ENCODE data around the gene MATN1. TPM values are rescaled to one million over a fixed set of nuclear protein-coding genes. Genes with fewer than 3 reads are reported as not detected.
A peak's percentile ranks its signal among the peaks of the same experiment; 100 is the strongest.

The MATN1 gene
- total RNA-seq, 1 donor from 2014 or later: 0.22 TPM

GRCh38 chr1:30750731-30751291, 27.4 kb upstream of the MATN1 start:
- TF ChIP-seq, protein P1, sequence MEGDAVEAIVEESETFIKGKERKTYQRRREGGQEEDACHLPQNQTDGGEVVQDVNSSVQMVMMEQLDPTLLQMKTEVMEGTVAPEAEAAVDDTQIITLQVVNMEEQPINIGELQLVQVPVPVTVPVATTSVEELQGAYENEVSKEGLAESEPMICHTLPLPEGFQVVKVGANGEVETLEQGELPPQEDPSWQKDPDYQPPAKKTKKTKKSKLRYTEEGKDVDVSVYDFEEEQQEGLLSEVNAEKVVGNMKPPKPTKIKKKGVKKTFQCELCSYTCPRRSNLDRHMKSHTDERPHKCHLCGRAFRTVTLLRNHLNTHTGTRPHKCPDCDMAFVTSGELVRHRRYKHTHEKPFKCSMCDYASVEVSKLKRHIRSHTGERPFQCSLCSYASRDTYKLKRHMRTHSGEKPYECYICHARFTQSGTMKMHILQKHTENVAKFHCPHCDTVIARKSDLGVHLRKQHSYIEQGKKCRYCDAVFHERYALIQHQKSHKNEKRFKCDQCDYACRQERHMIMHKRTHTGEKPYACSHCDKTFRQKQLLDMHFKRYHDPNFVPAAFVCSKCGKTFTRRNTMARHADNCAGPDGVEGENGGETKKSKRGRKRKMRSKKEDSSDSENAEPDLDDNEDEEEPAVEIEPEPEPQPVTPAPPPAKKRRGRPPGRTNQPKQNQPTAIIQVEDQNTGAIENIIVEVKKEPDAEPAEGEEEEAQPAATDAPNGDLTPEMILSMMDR (IDR thresholded peaks at IDR 0.05; ENCODE audit: partially characterized antibody, unreplicated experiment): no peak
- Mint-ChIP-seq H3K4me1 (ENCODE audit: low read depth, unreplicated experiment) (peaks cover 32% of the 10 kb centered on the region), H3K9me3 (ENCODE audit: unreplicated experiment) (peaks cover 3% of the 10 kb centered on the region), H3K27ac (ENCODE audit: unreplicated experiment) (no peak overlapping the region), H3K36me3 (ENCODE audit: unreplicated experiment) (no peaks in the 10 kb centered on the region), H3K27me3 (ENCODE audit: unreplicated experiment) (peaks cover 10% of the 10 kb centered on the region), H3K4me3 (ENCODE audit: unreplicated experiment) (no peak overlapping the region)
- no peak for DNase-seq

DNA sequence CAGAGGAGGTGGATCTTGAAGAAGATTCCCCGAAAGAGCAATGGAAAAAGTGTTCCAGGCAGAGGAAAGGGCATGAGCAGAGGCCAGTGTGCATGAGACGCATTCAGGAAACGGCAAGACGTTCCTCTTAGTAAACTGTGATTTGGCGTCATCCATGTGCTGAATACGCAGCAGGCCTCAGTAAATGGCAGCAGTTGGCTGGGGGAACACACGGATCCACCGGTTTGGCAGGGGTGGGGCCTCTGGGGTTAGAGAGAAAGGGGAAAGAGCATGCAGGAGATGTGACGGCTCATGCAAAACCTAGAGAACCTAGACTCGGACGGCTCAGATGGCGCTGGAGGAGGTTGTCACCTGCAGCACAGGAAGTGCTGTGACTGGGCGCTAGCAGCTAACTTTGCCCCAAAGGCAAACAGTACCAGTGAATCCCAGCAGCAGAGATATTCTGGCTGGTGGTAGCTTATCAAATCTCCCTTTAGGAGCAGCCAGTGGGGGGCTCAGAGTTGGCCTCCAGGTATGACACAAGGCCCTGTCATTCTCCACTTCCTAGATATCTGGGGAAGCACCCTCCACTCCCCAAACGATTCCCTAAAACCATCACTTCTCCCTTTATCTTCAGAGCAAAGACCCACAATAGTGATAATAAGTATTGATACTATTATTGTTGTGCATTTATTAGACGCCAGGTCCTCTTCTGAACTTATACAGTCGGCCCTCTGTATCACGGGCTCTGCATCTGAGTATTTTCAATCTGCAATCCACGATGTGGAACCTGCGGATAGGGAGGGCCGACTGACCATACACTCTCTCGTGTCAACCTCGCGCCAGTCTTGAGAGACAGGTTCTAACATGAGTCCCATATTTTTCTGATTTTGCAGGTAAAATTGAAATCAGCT, 26.6 kb upstream of the MATN1 start:
- no peak overlapping the region for H3K27ac Mint-ChIP-seq (ENCODE audit: unreplicated experiment)
- H3K4me3 Mint-ChIP-seq (ENCODE audit: unreplicated experiment): no peak overlapping the region
- H3K9me3 Mint-ChIP-seq (ENCODE audit: unreplicated experiment): peaks cover 3% of the 10 kb centered on the region
- H3K27me3 Mint-ChIP-seq (ENCODE audit: unreplicated experiment): peaks cover 8% of the 10 kb centered on the region
- no peaks in the 10 kb centered on the region for H3K36me3 Mint-ChIP-seq (ENCODE audit: unreplicated experiment)
- peaks cover 25% of the 10 kb centered on the region for H3K4me1 Mint-ChIP-seq (ENCODE audit: low read depth, unreplicated experiment)
- TF ChIP-seq, protein P1 (IDR thresholded peaks at IDR 0.05; ENCODE audit: partially characterized antibody, unreplicated experiment): no peak
- no peak for DNase-seq

DNA sequence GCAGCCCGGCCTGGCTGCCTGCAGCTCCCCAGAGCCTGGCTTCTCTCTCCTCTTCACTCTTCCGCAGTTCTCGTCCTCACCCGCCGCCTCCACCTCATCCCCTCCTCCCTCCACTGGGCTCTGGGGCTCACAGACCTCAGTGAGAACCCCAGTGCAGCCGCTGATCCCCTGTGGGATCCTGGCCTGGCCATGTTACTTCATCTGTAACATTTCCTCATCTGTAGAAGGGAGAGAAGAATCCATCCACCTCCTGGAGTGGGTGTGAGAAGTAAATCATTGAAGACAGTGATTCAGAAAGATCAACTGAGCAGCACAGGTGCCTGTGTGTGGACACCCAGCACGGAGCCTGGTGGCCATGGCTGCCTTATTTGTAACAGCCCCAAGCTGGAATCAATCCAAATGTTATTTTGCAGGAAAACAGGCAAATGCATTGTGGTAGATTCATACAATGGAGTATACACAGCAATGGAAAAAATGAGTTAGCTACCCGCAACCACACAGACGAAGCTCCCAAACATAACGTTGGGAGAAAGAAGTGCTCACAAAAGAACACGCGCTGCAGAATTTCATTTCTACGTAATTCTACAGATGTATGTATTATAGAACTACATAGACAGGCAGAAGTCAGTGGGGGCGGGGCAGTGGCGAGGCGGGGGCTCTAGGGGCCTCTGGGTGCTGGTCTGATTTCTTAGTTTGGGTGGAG, 25.5 kb upstream of the MATN1 start:
- TF ChIP-seq, protein P1 (IDR thresholded peaks at IDR 0.05; ENCODE audit: partially characterized antibody, unreplicated experiment): no peak
- H3K27ac Mint-ChIP-seq (ENCODE audit: unreplicated experiment): peak overlapping the region; percentile 89
- no peak for DNase-seq
- H3K4me1 Mint-ChIP-seq (ENCODE audit: low read depth, unreplicated experiment): peaks cover 25% of the 10 kb centered on the region
- H3K27me3 Mint-ChIP-seq (ENCODE audit: unreplicated experiment): peaks cover 8% of the 10 kb centered on the region
- H3K9me3 Mint-ChIP-seq (ENCODE audit: unreplicated experiment): peaks cover 5% of the 10 kb centered on the region
- no peak overlapping the region for H3K4me3 Mint-ChIP-seq (ENCODE audit: unreplicated experiment)
- H3K36me3 Mint-ChIP-seq (ENCODE audit: unreplicated experiment): no peaks in the 10 kb centered on the region

DNA sequence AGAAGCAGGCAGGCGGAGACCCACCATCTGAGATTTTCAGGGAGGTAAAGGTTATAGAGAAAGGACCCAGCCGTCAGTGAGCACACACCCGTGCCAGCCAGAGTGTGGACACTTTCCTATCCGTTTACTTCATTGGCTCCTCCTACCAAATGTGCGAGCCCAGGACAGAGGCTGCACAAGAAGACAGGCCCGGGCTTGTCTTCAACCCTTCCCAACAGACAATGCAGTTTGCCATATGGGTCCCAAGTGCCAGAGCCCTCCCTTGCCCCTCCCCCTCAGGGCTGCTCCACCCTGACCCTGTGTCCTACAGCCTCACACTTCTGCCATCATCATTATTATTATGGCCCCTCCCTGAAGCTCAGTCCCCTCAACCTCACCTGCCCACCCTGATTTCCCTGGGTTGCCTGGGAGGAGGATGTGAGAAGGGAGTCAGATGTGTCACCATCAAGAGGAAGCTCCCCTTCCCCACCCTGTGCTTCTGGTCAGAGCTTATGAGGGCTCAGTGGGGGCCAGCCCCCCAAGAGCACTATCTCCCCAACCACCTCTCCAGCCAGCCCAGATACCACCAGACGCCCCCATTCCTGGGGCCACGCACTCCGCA, 24.8 kb upstream of the MATN1 start:
- peak; percentile 53 for DNase-seq
- H3K27ac Mint-ChIP-seq (ENCODE audit: unreplicated experiment): peak overlapping the region; percentile 89

More for the DNA sequence above, 24.8 kb upstream of the MATN1 start:
- TF ChIP-seq, protein P1 (IDR thresholded peaks at IDR 0.05; ENCODE audit: partially characterized antibody, unreplicated experiment): no peak
- H3K27me3 Mint-ChIP-seq (ENCODE audit: unreplicated experiment): peaks cover 8% of the 10 kb centered on the region
- H3K4me3 Mint-ChIP-seq (ENCODE audit: unreplicated experiment): peak overlapping the region; percentile 35
- peaks cover 6% of the 10 kb centered on the region for H3K9me3 Mint-ChIP-seq (ENCODE audit: unreplicated experiment)
- H3K36me3 Mint-ChIP-seq (ENCODE audit: unreplicated experiment): no peaks in the 10 kb centered on the region
- H3K4me1 Mint-ChIP-seq (ENCODE audit: low read depth, unreplicated experiment): peaks cover 26% of the 10 kb centered on the region

Measured in glutamatergic neuron (in vitro differentiated cells).